NCI-H1436 (cell line): ENCODE measurements around the gene FASLG.

Experiments
- DNase-seq: peaks from one replicate; lab custom pipeline; 2025; lab: John Stamatoyannopoulos, UW

Gene FASLG

DNA sequence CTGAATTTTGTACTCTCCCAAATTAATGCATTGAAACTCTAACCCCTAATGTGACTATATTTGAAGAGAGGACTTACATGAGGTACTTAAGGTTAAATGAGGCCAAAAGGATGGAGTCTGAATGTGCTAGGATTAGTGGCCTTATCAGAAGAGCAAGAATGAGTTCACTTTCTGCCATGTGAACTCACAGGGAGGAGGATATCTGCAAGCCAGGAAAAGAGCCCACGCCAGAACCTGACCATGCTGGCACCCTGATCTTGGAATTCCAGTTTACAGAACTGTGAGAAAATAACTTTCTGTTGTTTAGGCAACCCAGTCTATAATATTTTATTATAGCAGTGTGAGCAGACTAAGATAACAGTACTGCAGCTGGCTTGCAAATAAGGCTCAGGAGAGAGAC, 12.2 kb upstream of the FASLG start:
- DNase-seq = no peak

DNA sequence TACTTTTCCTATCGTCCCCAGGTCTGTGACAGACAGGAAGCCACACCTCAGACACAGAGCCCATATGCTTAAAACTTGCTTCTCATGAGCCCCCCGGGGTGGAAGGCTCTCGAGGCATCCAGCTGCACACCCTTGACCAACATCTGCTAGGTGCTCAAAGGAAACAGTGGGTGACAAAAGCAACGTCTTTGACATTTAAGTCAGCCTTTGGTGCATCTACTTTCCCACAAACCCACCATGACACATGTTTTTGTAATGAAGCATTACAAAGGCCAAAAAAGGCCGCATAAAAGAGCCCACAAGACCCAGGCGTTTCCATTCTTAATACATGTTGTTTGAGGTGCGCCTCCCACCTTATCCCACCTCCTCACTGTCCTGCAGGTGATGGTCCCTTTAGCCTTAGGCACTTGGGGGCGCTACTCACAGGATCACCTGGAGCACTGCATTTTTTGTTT, 11.8 kb upstream of the FASLG start:
- DNase-seq = no peak

DNA sequence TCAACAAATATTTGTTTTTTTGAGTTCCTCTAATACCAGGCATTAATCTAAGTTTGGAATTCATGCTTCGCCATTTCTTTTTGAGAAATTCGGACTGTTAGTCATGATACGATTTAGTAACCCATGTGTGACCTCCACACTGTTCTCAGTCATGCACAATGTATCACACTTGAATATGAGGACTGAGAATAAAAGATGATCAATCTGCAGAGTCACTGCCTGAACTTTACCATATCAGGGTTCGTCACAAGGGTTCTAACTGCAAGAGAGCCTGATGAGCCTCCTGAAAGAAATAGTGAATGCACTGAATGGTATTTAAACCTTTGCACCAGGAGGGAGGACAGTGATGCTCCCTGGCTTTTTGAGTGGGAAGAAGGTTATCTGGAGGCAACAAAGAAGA, 10.9 kb upstream of the FASLG start:
- DNase-seq = no peak

DNA sequence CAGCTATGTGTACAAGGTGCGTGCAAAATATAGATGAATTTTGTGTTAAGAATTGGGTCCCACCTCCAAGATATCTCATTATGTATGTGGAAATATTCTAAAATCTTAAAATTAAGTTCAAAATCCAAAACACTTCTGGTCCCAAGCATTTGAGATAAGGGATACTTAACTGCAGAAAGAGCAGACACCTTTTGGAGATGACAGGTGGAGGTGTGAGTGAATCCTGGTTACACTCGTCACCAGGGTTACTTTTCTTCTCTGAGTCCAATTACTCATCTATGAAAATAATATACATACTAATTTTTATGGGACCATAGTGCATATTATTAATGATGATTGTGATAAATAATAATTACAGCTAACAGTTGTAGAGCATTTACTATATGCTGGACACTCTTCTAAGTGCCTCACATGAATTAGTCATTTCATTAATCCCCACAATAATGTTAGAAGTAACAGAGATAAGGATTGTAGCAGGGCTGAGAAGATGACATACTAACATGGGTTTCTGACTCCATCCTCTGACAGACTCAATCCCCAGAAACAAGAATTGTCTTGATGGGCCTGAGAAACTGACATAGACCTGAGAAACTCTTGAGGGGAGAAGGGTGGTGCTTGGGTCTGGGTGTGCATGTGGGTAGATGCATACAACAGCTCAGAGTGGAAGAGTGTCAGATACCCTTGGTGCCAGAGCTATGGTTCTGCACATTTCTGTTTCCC, 8.3 kb upstream of the FASLG start:
- DNase-seq = no peak

DNA sequence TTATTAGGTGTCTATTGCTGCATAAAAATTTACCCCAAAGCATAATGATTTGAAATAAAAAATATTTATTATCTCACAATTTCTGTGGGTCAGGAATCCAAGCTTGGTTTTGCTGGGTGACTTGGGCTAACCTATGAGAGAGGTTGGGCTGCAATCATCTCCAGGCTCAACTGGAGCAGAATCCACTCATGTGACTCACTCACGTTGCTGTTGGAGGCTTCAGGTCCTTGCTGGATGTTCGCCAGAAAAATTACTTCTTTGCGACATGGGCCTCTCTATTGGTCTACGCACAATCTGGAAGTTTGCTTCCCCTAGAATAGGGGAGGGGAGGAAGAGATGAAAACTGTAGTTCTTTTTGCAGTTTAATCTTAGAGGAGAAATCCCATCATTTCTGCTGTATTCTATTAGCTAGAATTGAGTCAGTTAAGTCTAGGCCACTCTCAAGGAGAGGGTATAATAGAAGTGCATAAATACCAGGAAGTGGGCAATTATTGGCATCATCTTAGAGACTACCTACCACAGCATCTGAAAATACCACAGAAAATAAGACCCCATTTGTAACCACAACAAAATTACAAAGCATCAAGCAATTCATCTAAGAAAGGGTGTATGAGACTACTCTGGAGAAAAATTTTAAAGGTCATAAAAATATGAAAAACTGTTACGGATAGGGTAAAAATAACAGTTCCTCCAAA, 5.7 kb upstream of the FASLG start:
- DNase-seq = no peak

DNA sequence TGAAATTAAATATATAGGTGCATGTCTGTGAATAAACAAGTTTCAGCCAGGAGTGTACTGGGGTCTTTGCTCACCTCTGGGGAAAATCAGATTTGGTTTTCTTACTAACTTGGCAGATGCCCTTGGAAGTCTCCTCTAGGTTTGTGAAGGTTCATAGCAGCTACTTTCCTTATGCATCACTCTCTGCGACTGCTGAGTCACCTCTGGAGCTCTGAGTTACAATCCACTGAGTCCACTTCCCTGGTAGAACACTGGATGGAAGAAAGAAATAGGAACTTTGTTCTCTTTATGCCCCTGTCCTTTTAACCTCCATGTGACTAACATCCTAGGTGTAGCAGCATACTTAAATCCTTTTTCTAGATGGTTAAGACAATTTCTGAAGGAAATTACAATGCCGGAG, 4.4 kb upstream of the FASLG start:
- no peak for DNase-seq

DNA sequence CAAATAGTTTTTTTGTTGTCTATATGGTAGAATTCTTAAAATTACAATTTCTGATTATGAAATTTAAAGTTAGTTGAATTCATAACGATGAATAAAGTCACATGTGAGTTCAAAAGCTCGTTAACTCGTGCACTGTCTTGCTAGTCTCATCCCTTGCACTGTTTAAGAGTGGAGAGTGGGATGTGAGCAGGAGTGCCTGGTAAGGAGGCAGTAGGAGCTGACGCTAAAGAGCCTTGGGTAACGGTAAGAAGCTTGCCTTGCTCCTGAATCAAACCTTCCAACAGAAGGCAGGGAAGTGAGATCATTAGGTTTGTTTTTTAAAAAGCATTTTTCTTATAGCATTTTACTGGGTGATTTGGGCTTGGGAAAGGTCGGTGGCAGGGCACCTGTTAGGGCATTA, 2.3 kb upstream of the FASLG start:
- DNase-seq = no peak

DNA sequence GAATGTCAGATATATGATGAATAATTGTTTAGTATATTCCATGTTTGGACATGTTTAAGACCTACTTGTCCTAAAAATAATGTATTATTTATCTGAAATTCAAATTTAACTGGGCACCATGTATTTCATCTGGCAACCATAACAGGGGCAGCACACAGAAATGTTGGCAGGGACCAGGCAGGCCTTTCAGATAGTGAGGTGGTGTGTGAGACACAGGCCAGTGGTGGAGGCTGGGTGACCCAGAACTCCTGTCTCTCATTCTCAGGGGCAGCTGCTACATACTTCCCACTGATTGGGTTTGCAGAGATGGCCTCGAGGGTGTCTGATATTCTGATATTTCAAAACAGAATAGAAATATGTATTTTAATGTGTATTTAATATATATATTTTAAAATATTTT, 1.3 kb upstream of the FASLG start:
- DNase-seq = no peak

DNA sequence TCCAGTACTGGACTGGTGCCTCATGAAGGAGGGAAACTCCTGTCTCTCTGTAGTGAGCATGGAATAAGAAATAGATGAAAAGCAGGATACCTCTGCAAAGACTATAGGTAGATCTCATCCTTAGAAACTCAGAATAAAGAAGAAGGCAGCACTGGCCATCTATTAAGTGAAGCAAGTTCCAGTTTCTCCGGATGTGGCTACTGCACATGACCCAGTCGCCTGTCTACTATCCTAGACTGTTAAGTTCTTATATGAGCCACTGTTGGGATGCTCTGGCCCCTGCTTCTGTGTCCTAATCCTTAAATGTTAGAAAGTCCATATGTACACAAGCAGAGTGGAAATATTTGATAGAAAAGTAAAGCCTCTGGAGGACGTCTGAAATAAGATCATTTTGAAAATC, 2.2 kb downstream of the FASLG start:
- DNase-seq = no peak

DNA sequence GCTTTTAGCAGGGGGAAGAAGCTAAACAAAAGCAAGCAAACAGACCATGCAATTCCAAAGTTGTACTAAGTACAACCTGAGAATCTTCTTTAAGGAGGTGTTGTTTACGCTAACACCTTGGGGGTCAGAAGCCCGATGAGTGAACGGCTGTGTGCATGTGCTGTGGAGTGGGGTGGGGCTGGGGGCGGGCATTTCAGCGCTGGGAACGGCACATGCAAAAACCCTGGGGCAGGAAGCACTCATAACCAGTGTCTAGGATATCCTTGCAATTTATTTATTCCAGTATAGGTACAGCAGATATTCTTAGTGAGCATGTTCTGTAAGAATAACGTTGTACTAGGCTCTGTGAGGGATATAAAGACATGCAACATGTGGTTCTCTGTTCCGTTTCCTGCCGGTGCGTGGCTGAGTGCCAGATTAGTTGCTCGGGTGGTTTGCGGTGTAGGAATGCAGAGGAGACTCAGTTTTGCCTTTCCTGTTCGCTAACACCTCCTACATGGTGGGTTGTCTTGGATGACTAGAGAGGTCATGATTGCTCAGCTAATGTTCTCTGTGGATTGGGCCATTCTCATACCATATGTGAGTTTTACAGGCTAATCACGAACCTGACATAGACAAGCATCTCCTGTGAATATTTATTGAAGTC, 3.7 kb downstream of the FASLG start:
- no peak for DNase-seq

DNA sequence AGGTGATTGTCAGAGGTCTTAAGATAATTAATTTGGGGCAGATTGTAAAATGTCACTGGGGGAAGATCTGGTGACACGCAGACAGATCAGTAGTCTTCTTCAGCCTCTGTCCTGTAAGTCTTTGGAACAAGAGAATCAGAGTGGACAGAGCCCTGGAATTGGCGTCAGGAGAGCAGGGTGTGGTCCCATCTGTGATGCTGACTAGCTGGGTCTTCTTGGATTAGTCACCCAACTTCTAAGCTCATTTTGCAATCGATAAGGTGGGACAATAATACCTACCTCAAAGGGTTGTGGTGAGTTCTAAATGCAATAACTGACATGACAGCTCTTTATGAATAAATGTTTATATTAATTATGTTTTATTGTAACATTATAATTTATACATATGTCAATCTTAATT, 4.8 kb downstream of the FASLG start:
- DNase-seq = no peak

DNA sequence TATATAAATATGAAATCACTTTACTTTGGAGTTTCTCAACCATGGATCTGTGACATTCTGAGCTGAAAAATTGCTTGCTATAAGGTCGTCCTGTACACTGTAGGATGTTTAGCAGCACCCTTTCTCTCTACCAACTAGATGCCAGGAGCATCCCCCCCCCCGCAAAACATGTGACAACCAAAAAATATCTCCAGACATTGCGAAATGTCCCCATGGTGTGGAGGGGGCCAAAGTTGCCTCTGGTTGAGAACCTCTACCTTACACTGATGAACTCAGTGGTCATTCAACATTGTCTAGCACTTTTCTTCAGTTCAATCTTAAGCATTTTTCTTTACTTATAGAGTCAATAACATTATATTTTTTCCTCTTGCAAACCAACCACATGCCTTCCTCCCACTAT, 9.2 kb downstream of the FASLG start:
- DNase-seq = no peak

DNA sequence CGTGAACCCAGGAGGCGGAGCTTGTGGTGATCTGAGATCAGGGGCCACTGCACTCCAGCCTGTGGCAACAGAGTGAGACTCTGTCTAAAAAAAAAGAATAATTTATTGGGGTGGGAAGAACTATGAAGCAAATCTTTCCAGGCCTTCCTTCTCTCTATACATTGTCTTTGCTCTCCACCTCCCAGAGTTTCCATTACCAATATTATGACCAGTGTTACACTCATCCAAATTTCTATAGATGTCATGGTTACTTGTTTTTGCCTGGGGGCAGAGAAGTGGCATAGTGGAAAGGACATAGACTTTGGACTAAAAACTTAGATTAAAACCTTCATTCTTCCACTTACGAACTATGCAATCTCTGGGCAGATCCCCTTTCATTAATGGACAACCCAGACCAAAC, 10.1 kb downstream of the FASLG start:
- DNase-seq = no peak

DNA sequence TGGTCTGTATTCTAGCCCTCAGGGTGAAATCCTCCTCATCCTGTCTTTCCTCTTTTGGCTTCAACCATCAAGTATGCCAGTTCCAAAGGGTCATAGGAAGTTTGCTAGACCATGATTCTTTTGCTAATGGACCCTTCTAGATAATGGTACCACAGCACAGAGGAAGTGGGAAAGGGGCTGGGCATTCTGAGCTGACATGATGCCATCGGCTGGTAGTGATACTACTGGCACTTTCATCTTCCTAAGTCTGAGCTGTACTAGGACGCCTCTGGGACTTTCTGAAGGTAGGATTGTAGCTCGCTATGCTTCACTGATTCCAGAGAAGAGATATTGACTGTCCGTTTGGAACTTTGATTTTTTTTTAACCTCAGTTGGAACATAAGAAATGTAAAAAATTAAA, 11.4 kb downstream of the FASLG start:
- no peak for DNase-seq

DNA sequence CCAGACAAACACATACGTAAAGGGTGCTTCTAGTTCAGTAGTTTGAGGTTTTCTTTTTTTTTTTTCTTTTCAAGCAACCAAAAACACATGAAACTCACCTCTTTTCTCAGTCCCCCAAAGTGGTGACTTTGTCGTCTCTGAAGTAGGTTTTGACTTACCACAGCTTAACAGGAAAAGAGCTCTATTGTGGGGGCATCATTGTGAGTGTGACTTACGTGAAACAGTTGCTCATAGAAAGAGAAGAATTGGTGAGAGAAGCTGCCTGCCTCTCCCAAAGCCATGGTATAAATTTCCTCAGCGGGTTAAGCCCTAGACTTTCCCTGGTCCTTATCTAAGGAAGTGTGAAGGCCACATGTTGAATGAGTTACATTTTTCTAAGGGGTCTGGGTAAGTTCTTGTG, 11.9 kb downstream of the FASLG start:
- DNase-seq = no peak

DNA sequence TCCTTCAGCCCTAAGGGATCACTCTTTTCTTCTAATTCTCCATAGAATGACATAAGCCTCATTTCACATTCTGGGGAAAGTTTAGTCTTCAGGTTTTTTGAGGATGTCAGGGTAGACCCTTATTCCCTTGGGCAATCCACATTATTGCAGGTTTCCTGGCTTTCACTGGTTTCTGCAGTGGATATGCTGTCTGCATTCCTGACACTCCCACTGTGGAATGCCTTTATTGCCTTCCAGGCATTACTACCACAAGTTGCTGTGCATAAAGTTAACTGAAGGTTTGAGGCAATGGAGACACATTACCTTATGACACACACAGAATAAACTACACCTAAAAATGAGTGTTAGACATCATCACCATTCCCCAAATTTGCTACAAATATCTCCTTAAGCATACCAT, 12.7 kb downstream of the FASLG start:
- no peak for DNase-seq

DNA sequence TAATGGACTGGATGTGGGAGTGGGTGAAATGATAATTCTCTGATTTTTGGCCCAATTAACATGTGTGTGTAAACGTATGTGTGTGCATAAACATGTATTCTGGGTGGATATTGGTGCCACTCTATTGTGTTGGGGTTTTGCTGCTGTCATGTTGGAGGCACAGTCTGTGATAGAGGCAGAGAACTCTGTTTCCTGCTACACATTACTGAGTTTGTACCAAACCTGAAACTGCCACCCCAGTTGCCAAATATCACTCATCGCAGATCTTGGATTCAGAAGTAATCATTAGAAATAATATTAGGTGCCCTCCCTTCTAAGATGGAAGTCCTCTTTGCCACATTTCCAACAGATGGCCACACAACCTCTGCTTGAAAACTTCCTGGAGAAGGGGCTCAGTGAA, 13.8 kb downstream of the FASLG start:
- no peak for DNase-seq

DNA sequence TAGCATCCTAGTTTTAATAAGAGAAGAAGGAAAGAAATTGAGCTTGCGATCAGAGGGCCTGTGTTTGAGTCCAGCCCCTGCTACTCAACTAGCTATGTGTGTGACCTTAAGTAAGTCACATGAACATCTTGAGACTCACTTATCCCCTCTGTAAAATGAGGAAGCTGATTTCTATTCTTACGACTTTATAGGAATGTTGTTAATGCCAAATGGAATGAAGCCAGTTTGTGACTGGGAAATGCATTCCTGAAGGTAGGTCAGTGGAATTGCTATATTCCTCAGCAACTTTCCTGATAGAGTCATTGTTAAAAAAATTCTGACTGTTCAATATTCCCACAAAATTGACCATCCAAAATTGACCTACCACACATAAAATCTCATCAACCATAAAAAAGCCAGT, 14.9 kb downstream of the FASLG start:
- DNase-seq = no peak

DNA sequence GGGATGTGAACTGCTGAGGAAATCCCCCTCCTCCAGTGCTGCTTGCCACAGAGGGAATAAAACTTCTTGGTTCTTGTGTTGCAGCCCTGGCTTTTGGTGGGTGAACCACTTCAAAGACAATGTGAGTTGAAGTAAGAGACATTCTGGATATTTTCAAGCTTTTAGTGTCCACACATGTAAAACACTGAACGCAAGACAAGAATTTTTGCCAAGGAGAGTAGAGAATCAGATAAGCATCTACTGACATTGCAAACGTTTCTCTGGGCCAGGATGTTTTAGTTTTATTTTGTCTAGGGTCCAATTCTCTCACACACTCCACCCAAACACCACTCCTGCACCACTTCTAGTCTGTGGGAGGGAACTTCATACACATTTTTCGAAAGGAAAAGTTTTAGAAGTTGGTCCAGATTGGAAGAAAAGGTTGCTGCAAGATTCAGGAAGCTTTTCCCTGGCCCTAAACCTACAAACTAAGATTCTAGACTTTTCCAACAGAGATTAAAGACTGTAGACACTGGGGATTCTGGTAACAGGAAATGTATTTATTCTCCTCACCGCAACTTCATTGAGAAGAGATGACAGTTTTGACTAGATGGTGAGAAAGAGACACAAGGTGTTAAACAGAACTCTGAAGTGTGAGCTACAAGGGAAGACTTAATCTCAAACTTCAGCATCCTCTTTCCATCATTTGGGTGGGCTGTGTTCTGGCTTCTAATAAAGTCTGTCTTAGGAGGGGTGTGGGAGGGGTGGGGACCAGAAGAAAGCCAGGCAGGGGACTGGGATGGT, 16.1 kb downstream of the FASLG start:
- no peak for DNase-seq

DNA sequence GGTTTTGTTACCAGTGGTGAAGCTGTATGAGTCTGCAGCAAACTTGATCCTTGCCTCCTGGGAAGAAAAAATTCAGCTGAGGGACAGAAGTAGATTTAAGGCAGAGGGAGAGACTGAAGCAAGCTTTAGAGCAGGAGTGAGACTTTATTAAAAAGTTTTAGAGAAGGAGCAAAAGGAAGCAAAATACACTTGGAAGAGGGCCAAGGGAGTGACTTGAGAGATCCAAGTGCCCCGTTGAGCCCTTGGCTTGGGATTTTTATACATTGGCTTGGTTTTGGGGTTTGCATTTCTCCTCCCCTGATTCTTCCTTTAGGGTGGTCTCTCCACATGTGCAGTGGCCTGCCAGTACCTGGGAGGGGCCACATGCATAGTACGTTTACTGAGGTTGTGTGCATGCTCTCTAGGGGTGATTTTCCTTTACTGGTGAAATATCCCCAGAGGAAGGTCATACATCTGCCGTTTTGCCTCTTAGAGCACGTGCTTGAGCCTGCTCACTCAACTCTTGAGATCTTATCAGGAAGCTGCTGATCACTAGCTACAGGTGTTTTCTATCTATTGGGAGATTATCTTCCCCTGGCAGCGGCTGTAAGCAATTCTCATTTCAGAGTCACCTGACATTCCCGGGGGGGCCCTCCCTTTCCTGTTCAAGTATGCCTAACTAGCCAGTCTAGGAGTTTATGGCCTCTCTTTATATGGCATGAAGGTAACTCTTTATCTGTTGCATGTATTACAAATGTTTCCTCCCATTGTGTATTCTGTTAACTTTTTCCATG, 20.3 kb downstream of the FASLG start:
- DNase-seq = no peak

DNA sequence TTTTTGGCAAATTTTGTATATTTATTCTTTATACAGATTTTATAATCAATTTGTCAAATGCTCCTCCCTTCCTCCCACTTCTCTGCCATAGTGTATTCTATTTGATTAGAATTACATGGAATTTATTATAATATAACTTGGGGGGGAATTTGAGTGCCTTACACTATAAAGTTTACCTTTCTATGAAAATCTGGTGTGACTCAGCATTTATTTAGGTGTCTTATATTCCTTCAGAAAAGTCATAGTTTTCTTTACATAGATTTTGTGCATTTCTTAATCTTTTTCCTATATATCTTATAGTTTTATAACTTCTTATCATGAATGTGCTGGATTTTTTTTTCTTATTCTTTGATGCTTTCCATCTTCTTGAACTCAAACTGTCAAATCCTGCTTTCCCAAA, 21.3 kb downstream of the FASLG start:
- no peak for DNase-seq

DNA sequence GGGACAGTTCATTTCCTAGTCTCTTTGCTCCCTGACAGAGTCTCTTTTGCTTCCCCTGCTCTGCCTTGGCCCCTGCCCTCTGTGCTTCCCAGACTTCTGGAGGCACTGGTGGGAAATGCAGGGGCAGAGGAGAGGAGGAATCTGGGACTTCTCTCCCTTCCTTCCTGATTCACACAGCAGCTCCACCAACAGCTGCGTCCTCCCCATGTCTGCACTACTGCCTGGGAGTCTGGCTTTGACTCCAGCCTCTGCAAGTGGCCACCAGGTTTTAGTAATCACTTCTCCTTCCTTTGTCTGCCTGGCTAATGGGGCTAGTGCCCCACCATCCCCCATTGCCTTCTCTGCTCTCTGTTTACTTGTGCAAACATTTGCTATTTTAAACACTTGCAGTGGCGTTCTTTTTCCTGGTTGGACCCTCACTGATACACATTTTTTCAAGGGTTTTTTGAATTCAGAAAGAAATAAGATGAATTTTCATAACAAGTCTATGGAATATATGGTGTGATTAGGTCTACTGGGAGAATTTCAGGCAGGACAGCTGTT, 21.9 kb downstream of the FASLG start:
- DNase-seq = no peak
